ENCODE measurements around the gene ANXA8. TPM values are rescaled to one million over a fixed set of nuclear protein-coding genes. Genes with fewer than 3 reads are reported as not detected.

Gene ANXA8
- total and polyA plus RNA-seq, 2 experiments from 2014 or later: 87.6 to 213 TPM

DNA sequence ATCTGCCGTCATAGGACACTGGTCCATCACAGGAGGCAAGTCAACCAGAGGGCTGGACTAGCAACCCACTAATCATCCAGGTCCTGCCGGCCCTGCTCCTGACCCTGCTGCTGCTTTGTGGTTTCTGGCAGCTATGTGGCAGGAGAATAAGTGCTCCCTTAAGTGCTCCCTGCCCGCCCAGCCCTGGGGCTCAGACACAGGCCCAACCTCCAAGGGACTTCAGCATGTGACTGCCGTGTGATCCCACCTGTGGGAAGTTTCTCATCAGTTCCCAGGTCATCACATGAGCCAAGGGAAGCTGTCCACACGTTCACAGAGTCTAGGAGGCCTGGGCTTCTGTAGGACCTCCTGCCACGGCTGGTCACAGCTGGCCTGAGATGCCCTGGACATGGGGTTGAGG, 65.6 kb downstream of the ANXA8 start:
- no peak overlapping the region for H3K27ac ChIP-seq

More for the DNA sequence above, 65.6 kb downstream of the ANXA8 start:
- Histone ChIP-seq H3K79me2 (no peaks in the 10 kb centered on the region), H3K9me3 (ENCODE audit: low read depth) (no peaks in the 10 kb centered on the region), H3K9me2 (replicated peaks; ENCODE audit: insufficient read depth) (no peaks in the 10 kb centered on the region), H4K20me1 (ENCODE audit: insufficient read depth, poor library complexity, severe bottlenecking) (no peaks in the 10 kb centered on the region), H3K4me3 (no peak overlapping the region), H2AFZ (no peak overlapping the region), H3K36me3 (replicated peaks; ENCODE audit: insufficient read depth, low read depth) (no peaks in the 10 kb centered on the region), H3K4me1 (ENCODE audit: insufficient read depth) (no peaks in the 10 kb centered on the region), H3K4me2 (no peak overlapping the region), H3K27me3 (no peaks in the 10 kb centered on the region)
- DNase-seq (ENCODE audit: low spot score): no peak
- TF ChIP-seq, protein P1, sequence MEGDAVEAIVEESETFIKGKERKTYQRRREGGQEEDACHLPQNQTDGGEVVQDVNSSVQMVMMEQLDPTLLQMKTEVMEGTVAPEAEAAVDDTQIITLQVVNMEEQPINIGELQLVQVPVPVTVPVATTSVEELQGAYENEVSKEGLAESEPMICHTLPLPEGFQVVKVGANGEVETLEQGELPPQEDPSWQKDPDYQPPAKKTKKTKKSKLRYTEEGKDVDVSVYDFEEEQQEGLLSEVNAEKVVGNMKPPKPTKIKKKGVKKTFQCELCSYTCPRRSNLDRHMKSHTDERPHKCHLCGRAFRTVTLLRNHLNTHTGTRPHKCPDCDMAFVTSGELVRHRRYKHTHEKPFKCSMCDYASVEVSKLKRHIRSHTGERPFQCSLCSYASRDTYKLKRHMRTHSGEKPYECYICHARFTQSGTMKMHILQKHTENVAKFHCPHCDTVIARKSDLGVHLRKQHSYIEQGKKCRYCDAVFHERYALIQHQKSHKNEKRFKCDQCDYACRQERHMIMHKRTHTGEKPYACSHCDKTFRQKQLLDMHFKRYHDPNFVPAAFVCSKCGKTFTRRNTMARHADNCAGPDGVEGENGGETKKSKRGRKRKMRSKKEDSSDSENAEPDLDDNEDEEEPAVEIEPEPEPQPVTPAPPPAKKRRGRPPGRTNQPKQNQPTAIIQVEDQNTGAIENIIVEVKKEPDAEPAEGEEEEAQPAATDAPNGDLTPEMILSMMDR (IDR thresholded peaks at IDR 0.05; ENCODE audit: poor library complexity): no peak
- TF ChIP-seq EZH2 (IDR thresholded peaks at IDR 0.05; ENCODE audit: borderline replicate concordance): no peak
- TF ChIP-seq EZH2phosphoT487 (IDR thresholded peaks at IDR 0.05; ENCODE audit: low read depth, severe bottlenecking, unreplicated experiment): no peak
- 95% methylated on average over 6 of the region's 6 CpGs for WGBS (ENCODE audit: low lambda C conversion rate, missing lambda C conversion rate)

Small RNA genes lying within 50 kb of the gene (small RNA-seq; reads per million reads assigned to genes)
- gene AL591684.3 (not detected), gene RNA5SP312 (not detected)

Other genes with a start within 250 kb of the ANXA8 start
- gene GDF10, start 183.9 kb downstream of the ANXA8 start, total RNA-seq: 2.3 and 2.5 TPM in 2 replicates
- 3.3 and 5.7 TPM in 2 replicates for gene GDF10, start 183.9 kb downstream of the ANXA8 start, polyA plus RNA-seq
- not detected in 2 replicates for gene GDF2, start 161.7 kb downstream of the ANXA8 start, total RNA-seq
- gene GDF2, start 161.7 kb downstream of the ANXA8 start, polyA plus RNA-seq: 0.39 TPM in 1 of 2 replicates, not detected in the other
- 0.53 and 0.56 TPM in 2 replicates for gene RBP3, start 135.8 kb downstream of the ANXA8 start, total RNA-seq
- 1.1 and 1.3 TPM in 2 replicates for gene RBP3, start 135.8 kb downstream of the ANXA8 start, polyA plus RNA-seq
- gene ZNF488, start 99.8 kb downstream of the ANXA8 start, total RNA-seq: 1.2 and 2.0 TPM in 2 replicates
- 1.8 and 2.5 TPM in 2 replicates for gene ZNF488, start 99.8 kb downstream of the ANXA8 start, polyA plus RNA-seq
- not detected in 2 replicates for gene FAM25G, start 7.6 kb upstream of the ANXA8 start, total RNA-seq
- gene FAM25G, start 7.6 kb upstream of the ANXA8 start, polyA plus RNA-seq: 0.57 TPM in 1 of 2 replicates, not detected in the other
- gene AGAP9, start 39.5 kb upstream of the ANXA8 start, total RNA-seq: 8.4 and 9.4 TPM in 2 replicates
- 6.9 and 7.2 TPM in 2 replicates for gene AGAP9, start 39.5 kb upstream of the ANXA8 start, polyA plus RNA-seq